CD14-positive monocyte (primary cell): ENCODE results near the gene ATAD2B. TPM values are rescaled to one million over a fixed set of nuclear protein-coding genes. Genes with fewer than 3 reads are reported as not detected.

Source experiments
- DNase-seq, 3 donors: peaks; one replicate each; pipeline ENCODE4 v3.0.0-alpha.2; 2011 to 2022
- H2AFZ ChIP-seq: 2 replicates; pipeline ENCODE4 v1.6.0; 2012; ENCODE audit warnings: mild to moderate bottlenecking, low read depth, low read length, inconsistent platforms; ENCODE audit not compliant: insufficient read depth, poor library complexity, severe bottlenecking
- H3K27ac ChIP-seq, 2 donors: 1 replicate in 1 of 2; 2 replicates in 1 of 2; pipeline ENCODE4 v1.5.1; 2012 to 2013; ENCODE audit warnings: low read length in 2 of 2, control low read depth in 1 of 2, inconsistent platforms in 1 of 2, low read depth in 1 of 2, mild to moderate bottlenecking in 1 of 2
- H3K27me3 ChIP-seq, 2 donors: one replicate each; pipeline versions ENCODE4 v1.6.0 to v1.6.1; 2011 to 2013; ENCODE audit warnings: low read length in 2 of 2; ENCODE audit not compliant: control insufficient read depth in 2 of 2, insufficient read depth in 2 of 2
- H3K36me3 ChIP-seq, 2 donors: replicated peaks in 1 of 2; 1 replicate in 1 of 2; 2 replicates in 1 of 2; pipeline versions ENCODE4 v1.5.1 to v1.6.1; 2012 to 2013; ENCODE audit warnings: low read length in 2 of 2, control low read depth in 1 of 2, inconsistent platforms in 1 of 2, mild to moderate bottlenecking in 1 of 2; ENCODE audit not compliant: insufficient read depth in 2 of 2, control insufficient read depth in 1 of 2
- H3K4me1 ChIP-seq, 2 donors: 1 replicate in 1 of 2; 2 replicates in 1 of 2; pipeline versions ENCODE4 v1.5.1 to v1.6.1; 2012 to 2013; ENCODE audit warnings: low read length in 2 of 2, control low read depth in 1 of 2, inconsistent platforms in 1 of 2, mild to moderate bottlenecking in 1 of 2, moderate library complexity in 1 of 2; ENCODE audit not compliant: insufficient read depth in 2 of 2, control insufficient read depth in 1 of 2
- H3K4me2 ChIP-seq: replicated peaks from 2 replicates; pipeline ENCODE3; 2012; ENCODE audit warnings: low read length, moderate library complexity, mild to moderate bottlenecking; ENCODE audit not compliant: poor library complexity, severe bottlenecking; ENCODE audit errors: extremely low read depth
- H3K4me3 ChIP-seq, 3 experiments: fragments of 200-600 bp in 1 of 3; sonication (generic) in 1 of 3; replicated peaks in 1 of 3; 1 replicate in 2 of 3; 2 replicates in 1 of 3; pipeline ENCODE4 v1.5.1; 2011 to 2013; ENCODE audit warnings: low read length in 3 of 3, mild to moderate bottlenecking in 3 of 3, control low read depth in 2 of 3, low read depth in 2 of 3, inconsistent platforms in 1 of 3, moderate library complexity in 1 of 3
- H3K79me2 ChIP-seq: 2 replicates; pipeline ENCODE4 v1.6.0; 2012; ENCODE audit warnings: mild to moderate bottlenecking, control low read depth, inconsistent platforms, low read length, moderate library complexity; ENCODE audit not compliant: insufficient read depth
- H3K9ac ChIP-seq: 2 replicates; pipeline ENCODE4 v1.6.0; 2017; ENCODE audit warnings: low read length, mild to moderate bottlenecking; ENCODE audit not compliant: insufficient read depth, poor library complexity, severe bottlenecking
- H3K9me3 ChIP-seq, 2 donors: replicated peaks in 1 of 2; 1 replicate in 1 of 2; 2 replicates in 1 of 2; pipeline versions ENCODE4 v1.5.1 to v1.6.1; 2012 to 2013; ENCODE audit warnings: low read length in 2 of 2, control low read depth in 1 of 2; ENCODE audit not compliant: control insufficient read depth in 1 of 2, insufficient read depth in 1 of 2
- H4K20me1 ChIP-seq: 2 replicates; pipeline ENCODE4 v1.6.0; 2012; ENCODE audit warnings: mild to moderate bottlenecking, low read length, control low read depth, moderate library complexity; ENCODE audit not compliant: insufficient read depth
- H3K27ac Mint-ChIP-seq, 7 donors: one replicate each; pipeline ENCODE4 v1.8.0; 2020; ENCODE audit warnings: mild to moderate bottlenecking in 7 of 7, mixed read lengths in 7 of 7, moderate library complexity in 6 of 7, inconsistent platforms in 2 of 7
- H3K27me3 Mint-ChIP-seq, 3 donors: one replicate each; pipeline ENCODE4 v1.8.0; 2021 to 2022; ENCODE audit warnings: low read depth in 3 of 3, mild to moderate bottlenecking in 3 of 3, mixed read lengths in 3 of 3, moderate library complexity in 3 of 3, inconsistent platforms in 1 of 3
- H3K36me3 Mint-ChIP-seq, 2 donors: one replicate each; pipeline ENCODE4 v1.8.0; 2020; ENCODE audit warnings: mixed read lengths in 2 of 2, inconsistent platforms in 1 of 2, mild to moderate bottlenecking in 1 of 2
- H3K4me1 Mint-ChIP-seq: one replicate; pipeline ENCODE4 v1.8.0; 2020; ENCODE audit warnings: mild to moderate bottlenecking, mixed read lengths
- H3K4me3 Mint-ChIP-seq, 2 donors: one replicate each; pipeline ENCODE4 v1.8.0; 2020; ENCODE audit warnings: mild to moderate bottlenecking in 2 of 2, mixed read lengths in 2 of 2, moderate library complexity in 1 of 2
- H3K9me3 Mint-ChIP-seq, 7 donors: one replicate each; pipeline ENCODE4 v1.8.0; 2020 to 2022; ENCODE audit warnings: mixed read lengths in 7 of 7, mild to moderate bottlenecking in 6 of 7, moderate library complexity in 6 of 7, inconsistent platforms in 2 of 7
- CTCF ChIP-seq: fragments of 200-600 bp; IDR thresholded peaks from one replicate; pipeline ENCODE4 v1.8.0; 2022; ENCODE audit warnings: antibody characterized with exemption, mild to moderate bottlenecking
- WGBS: methylation state at CpG from one replicate; pipeline ENCODE4 v1.1.5; 2013; ENCODE audit warnings: missing lambda C conversion rate; ENCODE audit not compliant: insufficient coverage; 5-methylcytosine and 5-hydroxymethylcytosine counted together
- intact Hi-C, 2 donors: fragments of 100-400 bp; cut with micrococcal nuclease; formaldehyde crosslinking; loops; one replicate each; pipeline versions ENCODE4 v1.15.0 to v1.15.1; 2023
- polyA plus RNA-seq, 3 donors: library from polyadenylated mRNA; depleted of rRNA in 1 of 3; unstranded in 2 of 3; stranded (reverse) in 1 of 3; fragments of 300-500 nt in 2 of 3; fragments of >200 nt in 1 of 3; fragmentation: Illumina TruSeq in 2 of 3; gene quantifications; 1 replicate in 2 of 3; 2 replicates in 1 of 3; pipeline ENCODE4 v1.2.3, GENCODE V29; 2012 to 2021

Gene ATAD2B
- polyA plus RNA-seq, 3 donors: 4.9 to 12.1 (median 7.2) TPM

DNA sequence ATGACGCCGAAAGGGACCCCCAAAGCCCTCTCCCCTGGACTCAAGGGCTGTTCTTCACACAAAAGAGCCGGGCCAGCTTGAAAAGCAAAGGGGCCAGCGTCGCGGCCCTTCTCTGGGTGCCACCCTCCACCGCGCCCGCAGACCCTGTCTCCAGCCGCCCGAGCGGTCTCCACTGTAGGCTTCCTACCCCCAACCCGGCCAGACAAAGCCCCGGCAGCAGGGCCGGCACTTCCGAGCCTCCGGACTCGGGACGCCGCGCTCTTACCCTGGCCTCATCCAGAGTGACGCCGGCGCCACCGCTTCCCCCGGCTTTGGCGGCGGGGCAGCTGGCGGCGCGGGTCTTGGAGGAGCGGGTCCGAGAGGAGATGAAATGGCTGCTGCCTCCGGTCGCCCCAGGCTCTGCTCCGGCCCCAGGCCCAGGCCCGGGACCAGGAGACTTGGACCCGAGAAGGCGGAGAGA lies 603 bp downstream of the ATAD2B start:
- Histone ChIP-seq H3K4me3 (peak overlapping the region; percentile 90 to 97 (median 90)), H3K27me3 (no peaks in the 10 kb centered on the region), H3K9me3 (no peaks in the 10 kb centered on the region), H4K20me1 (peaks cover 44% of the 10 kb centered on the region), H3K79me2 (peaks cover 83% of the 10 kb centered on the region), H3K27ac (peak overlapping the region; percentile 98 to 99), H3K4me2 (peak overlapping the region; percentile 81), H3K36me3 (peaks cover 0 to 5% of the 10 kb centered on the region in 2 donors), H3K4me1 (peaks cover 20 to 33% of the 10 kb centered on the region in 2 donors), H2AFZ (peak overlapping the region; percentile 75), H3K9ac (peak overlapping the region; percentile 100)
- H3K4me1 Mint-ChIP-seq: peaks cover 43% of the 10 kb centered on the region
- no peaks in the 10 kb centered on the region for H3K9me3 Mint-ChIP-seq
- intact Hi-C loops: loop anchor here (5.0 to 10.0 kb wide), 2 partner anchors 156 to 868 kb away; partner anchors contain the start of genes CENPO (in 1 of the 2), PTRHD1 (in 1 of the 2) and TP53I3 (in 1 of the 2)
- no peak for DNase-seq
- no peak for TF ChIP-seq CTCF
- peak overlapping the region; percentile 99 to 100 (median 99) for H3K27ac Mint-ChIP-seq
- 0% methylated on average over 39 of the region's 39 CpGs for WGBS
- no peaks in the 10 kb centered on the region for H3K27me3 Mint-ChIP-seq
- H3K36me3 Mint-ChIP-seq: peaks cover 6 to 15% of the 10 kb centered on the region in 2 donors
- peak overlapping the region; percentile 95 to 97 for H3K4me3 Mint-ChIP-seq

- peaks cover 88% of the 10 kb centered on the region for H3K79me2 ChIP-seq
- H3K27ac Mint-ChIP-seq: peak overlapping the region; percentile 99 to 100 (median 99)
These were observed 1.1 kb downstream of the ATAD2B start for GRCh38 chr2:23925702-23926289.

More at GRCh38 chr2:23925702-23926289, 1.1 kb downstream of the ATAD2B start:
- Histone ChIP-seq H3K9me3 (no peaks in the 10 kb centered on the region), H3K4me3 (peak overlapping the region; percentile 90 to 97 (median 90)), H3K9ac (peak overlapping the region; percentile 100), H3K27me3 (no peaks in the 10 kb centered on the region), H3K4me2 (peak overlapping the region; percentile 81), H3K27ac (peak overlapping the region; percentile 98 to 99), H2AFZ (peak overlapping the region; percentile 75), H3K36me3 (no peaks in the 10 kb centered on the region), H3K4me1 (peaks cover 20 to 33% of the 10 kb centered on the region in 2 donors), H4K20me1 (peaks cover 50% of the 10 kb centered on the region)
- peak; percentile 87 to 92 (median 88) for DNase-seq
- Mint-ChIP-seq H3K4me1 (peaks cover 43% of the 10 kb centered on the region), H3K4me3 (peak overlapping the region; percentile 95 to 97), H3K27me3 (no peaks in the 10 kb centered on the region), H3K36me3 (peaks cover 3 to 10% of the 10 kb centered on the region in 2 donors), H3K9me3 (no peaks in the 10 kb centered on the region)
- no peak for TF ChIP-seq CTCF
- 0% methylated on average over 11 of the region's 13 CpGs for WGBS
- intact Hi-C loops: loop anchor here (5.0 to 10.0 kb wide), 2 partner anchors 157 to 869 kb away; partner anchors contain the start of genes CENPO (in 1 of the 2), PTRHD1 (in 1 of the 2) and TP53I3 (in 1 of the 2)
